Osteocyte (in vitro differentiated cells): ENCODE measurements around the gene SUMF1. TPM values are rescaled to one million over a fixed set of nuclear protein-coding genes. Genes with fewer than 3 reads are reported as not detected.
"Not testable (repeated sequence)": the region's sequence is repeated elsewhere in the genome, so short reads cannot be mapped to it uniquely, and the experiment has no call there.

Experiments used
- DNase-seq: peaks from one replicate; pipeline ENCODE4 v3.0.0; 2021; ENCODE audit warnings: mixed read lengths; ENCODE audit not compliant: unreplicated experiment; ENCODE audit errors: extremely low spot score
- H3K27ac Mint-ChIP-seq: one replicate; pipeline ENCODE4 v1.8.0; 2021; ENCODE audit warnings: mild to moderate bottlenecking, mixed read lengths; ENCODE audit not compliant: unreplicated experiment
- H3K27me3 Mint-ChIP-seq: one replicate; pipeline ENCODE4 v1.8.0; 2021; ENCODE audit warnings: mixed read lengths; ENCODE audit not compliant: unreplicated experiment
- H3K36me3 Mint-ChIP-seq: one replicate; pipeline ENCODE4 v1.8.0; 2021; ENCODE audit warnings: mixed read lengths; ENCODE audit not compliant: unreplicated experiment
- H3K4me1 Mint-ChIP-seq: one replicate; pipeline ENCODE4 v1.8.0; 2021; ENCODE audit warnings: mixed read lengths; ENCODE audit not compliant: unreplicated experiment
- H3K4me3 Mint-ChIP-seq: one replicate; pipeline ENCODE4 v1.8.0; 2021; ENCODE audit warnings: mild to moderate bottlenecking, moderate library complexity, mixed read lengths; ENCODE audit not compliant: unreplicated experiment
- H3K9me3 Mint-ChIP-seq: one replicate; pipeline ENCODE4 v1.8.0; 2021; ENCODE audit warnings: mixed read lengths; ENCODE audit not compliant: unreplicated experiment
- total RNA-seq: library from RNA; stranded (reverse); gene quantifications from 2 replicates; pipeline ENCODE4 v1.2.1, GENCODE V29; 2021
- TF ChIP-seq, protein P1 (sequence below): fragments of 200-600 bp; sonication (generic); IDR thresholded peaks from 2 replicates; pipeline ENCODE4 v1.5.0; 2021; ENCODE audit warnings: antibody characterized with exemption, mild to moderate bottlenecking, moderate library complexity

The SUMF1 gene
- total RNA-seq, 1 donor from 2014 or later, result 44.1 TPM

DNA sequence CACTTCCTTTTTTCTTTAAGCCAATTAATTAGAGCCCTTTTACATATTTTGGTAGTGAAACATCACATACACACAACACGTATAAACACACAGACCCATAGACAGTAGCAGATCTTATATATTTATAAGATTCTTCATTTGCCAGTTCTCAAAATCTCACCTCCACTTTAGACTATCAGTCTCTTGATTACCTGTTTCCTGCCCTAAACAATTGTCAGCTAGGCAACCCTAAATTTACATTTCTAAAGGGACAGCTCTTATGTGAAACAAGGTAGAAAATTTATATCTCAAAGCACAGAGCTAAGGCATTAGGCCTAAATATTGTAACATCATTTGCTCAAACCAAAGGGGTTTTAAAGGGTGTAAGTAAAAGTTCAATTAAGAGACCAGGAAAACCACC lies 135.0 kb downstream of the SUMF1 start:
- H3K4me3 Mint-ChIP-seq, result no peak overlapping the region
- H3K27me3 Mint-ChIP-seq, result no peaks in the 10 kb centered on the region
- peaks cover 12% of the 10 kb centered on the region for H3K9me3 Mint-ChIP-seq
- H3K4me1 Mint-ChIP-seq, result peaks cover 13% of the 10 kb centered on the region
- TF ChIP-seq, protein P1, sequence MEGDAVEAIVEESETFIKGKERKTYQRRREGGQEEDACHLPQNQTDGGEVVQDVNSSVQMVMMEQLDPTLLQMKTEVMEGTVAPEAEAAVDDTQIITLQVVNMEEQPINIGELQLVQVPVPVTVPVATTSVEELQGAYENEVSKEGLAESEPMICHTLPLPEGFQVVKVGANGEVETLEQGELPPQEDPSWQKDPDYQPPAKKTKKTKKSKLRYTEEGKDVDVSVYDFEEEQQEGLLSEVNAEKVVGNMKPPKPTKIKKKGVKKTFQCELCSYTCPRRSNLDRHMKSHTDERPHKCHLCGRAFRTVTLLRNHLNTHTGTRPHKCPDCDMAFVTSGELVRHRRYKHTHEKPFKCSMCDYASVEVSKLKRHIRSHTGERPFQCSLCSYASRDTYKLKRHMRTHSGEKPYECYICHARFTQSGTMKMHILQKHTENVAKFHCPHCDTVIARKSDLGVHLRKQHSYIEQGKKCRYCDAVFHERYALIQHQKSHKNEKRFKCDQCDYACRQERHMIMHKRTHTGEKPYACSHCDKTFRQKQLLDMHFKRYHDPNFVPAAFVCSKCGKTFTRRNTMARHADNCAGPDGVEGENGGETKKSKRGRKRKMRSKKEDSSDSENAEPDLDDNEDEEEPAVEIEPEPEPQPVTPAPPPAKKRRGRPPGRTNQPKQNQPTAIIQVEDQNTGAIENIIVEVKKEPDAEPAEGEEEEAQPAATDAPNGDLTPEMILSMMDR, result no peak
- DNase-seq, result no peak
- no peak overlapping the region for H3K27ac Mint-ChIP-seq
- peaks cover 2% of the 10 kb centered on the region for H3K36me3 Mint-ChIP-seq

DNA sequence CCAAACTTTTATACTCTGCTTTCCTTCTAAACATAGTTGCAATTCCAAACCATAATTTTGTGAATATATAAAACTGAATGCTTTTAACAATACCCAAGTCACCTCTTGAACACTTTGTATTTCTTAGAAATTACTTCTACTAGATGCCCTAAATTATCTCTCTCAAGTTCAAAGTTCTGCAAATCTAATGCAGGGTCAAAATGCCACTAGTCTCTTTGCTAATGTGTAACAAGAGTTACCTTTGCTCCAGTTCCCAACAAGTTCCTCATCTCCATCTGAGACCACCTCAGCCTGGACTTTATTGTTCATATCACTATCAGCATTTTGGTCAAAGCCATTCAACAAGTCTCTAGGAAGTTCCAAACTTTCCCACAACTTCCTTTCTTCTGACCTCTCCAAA lies 137.3 kb downstream of the SUMF1 start:
- peaks cover 12% of the 10 kb centered on the region for H3K9me3 Mint-ChIP-seq
- DNase-seq, H3K27me3 Mint-ChIP-seq, H3K36me3 Mint-ChIP-seq, H3K27ac Mint-ChIP-seq, H3K4me3 Mint-ChIP-seq, H3K4me1 Mint-ChIP-seq: not testable (repeated sequence)

DNA sequence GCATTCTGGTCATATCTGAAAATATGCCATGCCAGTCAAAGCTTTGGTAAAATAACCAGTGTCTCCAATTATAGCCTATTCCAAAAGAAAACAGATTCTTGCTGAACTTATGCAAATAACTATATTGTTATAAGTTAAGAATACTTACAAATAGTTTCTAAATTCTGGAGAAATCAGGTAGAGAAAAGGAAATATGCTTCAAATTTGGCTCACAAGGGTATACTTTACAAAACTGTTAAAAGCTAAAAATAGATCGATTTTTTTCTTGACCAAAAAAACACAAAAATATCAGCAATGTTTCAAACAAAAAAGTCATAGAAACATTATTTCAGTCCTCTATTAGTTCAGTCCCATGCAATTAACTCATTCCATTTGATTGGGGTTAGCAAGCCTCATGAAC lies 140.2 kb downstream of the SUMF1 start:
- Mint-ChIP-seq H3K27me3 (no peaks in the 10 kb centered on the region), H3K4me1 (peaks cover 5% of the 10 kb centered on the region), H3K36me3 (peaks cover 2% of the 10 kb centered on the region), H3K9me3 (peaks cover 12% of the 10 kb centered on the region), H3K27ac (no peak overlapping the region), H3K4me3 (no peak overlapping the region)
- DNase-seq, result no peak
- TF ChIP-seq, protein P1, result no peak

DNA sequence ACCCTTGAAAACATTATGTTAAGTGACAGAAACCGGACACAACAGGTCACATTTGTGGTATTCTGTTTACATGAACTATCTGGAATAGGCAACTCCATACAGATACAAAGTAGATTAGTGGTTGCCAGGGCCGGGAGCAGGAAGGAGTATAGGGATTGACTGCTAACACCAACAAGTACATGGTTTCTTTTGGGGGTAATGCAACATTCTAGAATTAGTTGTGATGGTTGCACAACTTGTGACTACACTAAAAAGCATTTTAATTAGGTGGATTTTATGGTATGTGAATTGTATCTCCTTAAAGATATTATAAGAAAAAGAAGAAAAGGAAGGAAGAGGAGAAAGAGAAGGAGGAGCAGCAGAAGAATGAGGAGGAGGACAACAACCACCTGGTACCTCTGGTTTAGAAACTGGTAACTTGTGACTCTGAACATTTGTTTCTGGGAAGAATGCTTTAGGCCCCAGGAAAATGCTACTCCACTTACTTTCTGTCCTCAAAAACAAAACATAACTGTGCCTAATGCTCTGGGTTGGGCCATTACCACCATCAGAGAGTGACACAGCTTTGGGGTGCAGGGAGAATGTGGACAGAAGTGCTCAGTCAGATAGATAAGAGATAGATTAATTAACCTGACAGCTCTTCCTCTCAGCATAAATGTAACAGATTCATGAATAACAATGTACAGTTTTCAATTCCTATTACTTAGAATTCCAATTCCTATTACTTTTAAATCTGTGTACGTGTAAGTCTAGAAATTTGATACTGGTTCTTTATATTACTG lies 143.6 kb downstream of the SUMF1 start:
- no peak overlapping the region for H3K4me3 Mint-ChIP-seq
- H3K4me1 Mint-ChIP-seq, result peaks cover 7% of the 10 kb centered on the region
- no peaks in the 10 kb centered on the region for H3K27me3 Mint-ChIP-seq
- no peak for DNase-seq
- TF ChIP-seq, protein P1, result no peak
- H3K36me3 Mint-ChIP-seq, result no peaks in the 10 kb centered on the region
- H3K9me3 Mint-ChIP-seq, result peaks cover 6% of the 10 kb centered on the region
- no peak overlapping the region for H3K27ac Mint-ChIP-seq

GRCh38 chr3:4322635-4323034 lies 144.4 kb downstream of the SUMF1 start:
- Mint-ChIP-seq H3K9me3 (peaks cover 5% of the 10 kb centered on the region), H3K4me3 (no peak overlapping the region), H3K4me1 (peaks cover 7% of the 10 kb centered on the region), H3K27me3 (no peaks in the 10 kb centered on the region), H3K27ac (no peak overlapping the region), H3K36me3 (no peaks in the 10 kb centered on the region)
- TF ChIP-seq, protein P1, result no peak
- no peak for DNase-seq
